Fibroblast of lung (primary cell): Measurements from ENCODE around the gene ITIH2.

Source experiments
- EZH2 ChIP-seq: IDR thresholded peaks from 2 replicates; pipeline ENCODE4 v1.5.1; 2012; ENCODE audit warnings: low read length, control low read depth, mild to moderate bottlenecking; ENCODE audit errors: missing control alignments
- TF ChIP-seq, protein P1 (sequence below), 2 donors: IDR thresholded peaks in 1 of 2; conservative IDR thresholded peaks in 1 of 2; 1 replicate in 1 of 2; 2 replicates in 1 of 2; pipeline ENCODE4 v1.5.1; 2011 to 2012; ENCODE audit warnings: low read length in 2 of 2, control low read depth in 1 of 2, inconsistent platforms in 1 of 2, low read depth in 1 of 2, mild to moderate bottlenecking in 1 of 2

GRCh38 chr10:7744307-7744706 lies 41.2 kb downstream of the ITIH2 start:
- TF ChIP-seq, protein P1, sequence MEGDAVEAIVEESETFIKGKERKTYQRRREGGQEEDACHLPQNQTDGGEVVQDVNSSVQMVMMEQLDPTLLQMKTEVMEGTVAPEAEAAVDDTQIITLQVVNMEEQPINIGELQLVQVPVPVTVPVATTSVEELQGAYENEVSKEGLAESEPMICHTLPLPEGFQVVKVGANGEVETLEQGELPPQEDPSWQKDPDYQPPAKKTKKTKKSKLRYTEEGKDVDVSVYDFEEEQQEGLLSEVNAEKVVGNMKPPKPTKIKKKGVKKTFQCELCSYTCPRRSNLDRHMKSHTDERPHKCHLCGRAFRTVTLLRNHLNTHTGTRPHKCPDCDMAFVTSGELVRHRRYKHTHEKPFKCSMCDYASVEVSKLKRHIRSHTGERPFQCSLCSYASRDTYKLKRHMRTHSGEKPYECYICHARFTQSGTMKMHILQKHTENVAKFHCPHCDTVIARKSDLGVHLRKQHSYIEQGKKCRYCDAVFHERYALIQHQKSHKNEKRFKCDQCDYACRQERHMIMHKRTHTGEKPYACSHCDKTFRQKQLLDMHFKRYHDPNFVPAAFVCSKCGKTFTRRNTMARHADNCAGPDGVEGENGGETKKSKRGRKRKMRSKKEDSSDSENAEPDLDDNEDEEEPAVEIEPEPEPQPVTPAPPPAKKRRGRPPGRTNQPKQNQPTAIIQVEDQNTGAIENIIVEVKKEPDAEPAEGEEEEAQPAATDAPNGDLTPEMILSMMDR (conservative IDR thresholded peaks at IDR 0.05 in 1 of 2, IDR thresholded peaks at IDR 0.05 in 1 of 2; ENCODE audit: low read depth in 1 of 2, low read length in 2 of 2), result no peak
- no peak for TF ChIP-seq EZH2
